ENCODE results near the gene EMC10. TPM values are rescaled to one million over a fixed set of nuclear protein-coding genes. Genes with fewer than 3 reads are reported as not detected.

The EMC10 gene
- total RNA-seq, 2 experiments from 2014 or later, result 80.0 to 80.3 TPM

DNA sequence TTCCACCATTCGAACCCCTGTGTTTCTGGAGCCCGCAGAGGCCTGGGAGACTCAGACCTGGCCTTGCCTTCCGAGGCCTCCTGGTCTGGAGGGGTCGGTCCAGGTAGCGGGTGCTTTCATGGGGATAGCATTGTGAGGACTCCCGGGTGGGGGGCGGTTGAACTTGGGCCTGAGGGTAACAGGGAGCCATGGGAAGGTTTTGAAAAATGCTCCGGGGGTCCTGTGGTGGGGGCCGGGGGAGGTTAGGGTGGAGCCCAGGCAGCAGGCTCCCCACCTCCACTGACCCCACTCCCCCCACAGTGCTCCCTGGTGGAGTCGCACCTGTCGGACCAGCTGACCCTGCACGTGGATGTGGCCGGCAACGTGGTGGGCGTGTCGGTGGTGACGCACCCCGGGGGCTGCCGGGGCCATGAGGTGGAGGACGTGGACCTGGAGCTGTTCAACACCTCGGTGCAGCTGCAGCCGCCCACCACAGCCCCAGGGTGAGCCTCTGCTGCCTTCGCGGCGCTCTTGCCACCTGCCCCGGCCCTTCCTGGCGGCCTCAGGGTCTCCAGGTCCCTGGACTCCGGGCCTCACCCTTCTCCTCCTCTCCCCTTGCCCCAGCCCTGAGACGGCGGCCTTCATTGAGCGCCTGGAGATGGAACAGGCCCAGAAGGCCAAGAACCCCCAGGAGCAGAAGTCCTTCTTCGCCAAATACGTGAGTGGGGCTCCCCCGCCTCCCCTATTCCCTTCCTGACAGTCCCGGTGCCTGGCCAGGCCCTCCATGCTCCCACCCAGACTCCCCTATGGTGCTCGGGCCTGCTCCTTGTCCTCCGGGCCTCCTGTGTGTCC lies 4.2 kb downstream of the EMC10 start:
- Histone ChIP-seq H3K9me3 (ENCODE audit: control insufficient read depth in 1 of 2, insufficient read depth in 1 of 2, low read length in 2 of 2) (peaks cover 0 to 6% of the 10 kb centered on the region in 2 experiments), H3K4me1 (ENCODE audit: insufficient read depth, low read length) (peaks cover 43% of the 10 kb centered on the region), H3K36me3 (ENCODE audit: insufficient read depth, low read length) (peaks cover 52% of the 10 kb centered on the region), H3K27me3 (ENCODE audit: control insufficient read depth in 1 of 2, insufficient read depth in 2 of 2, low read length in 2 of 2) (no peaks in the 10 kb centered on the region), H3K27ac (ENCODE audit: low read depth in 1 of 2, low read length in 2 of 2) (no peak overlapping the region), H3K4me3 (ENCODE audit: low read length) (no peak overlapping the region)
- TF ChIP-seq, protein P1, sequence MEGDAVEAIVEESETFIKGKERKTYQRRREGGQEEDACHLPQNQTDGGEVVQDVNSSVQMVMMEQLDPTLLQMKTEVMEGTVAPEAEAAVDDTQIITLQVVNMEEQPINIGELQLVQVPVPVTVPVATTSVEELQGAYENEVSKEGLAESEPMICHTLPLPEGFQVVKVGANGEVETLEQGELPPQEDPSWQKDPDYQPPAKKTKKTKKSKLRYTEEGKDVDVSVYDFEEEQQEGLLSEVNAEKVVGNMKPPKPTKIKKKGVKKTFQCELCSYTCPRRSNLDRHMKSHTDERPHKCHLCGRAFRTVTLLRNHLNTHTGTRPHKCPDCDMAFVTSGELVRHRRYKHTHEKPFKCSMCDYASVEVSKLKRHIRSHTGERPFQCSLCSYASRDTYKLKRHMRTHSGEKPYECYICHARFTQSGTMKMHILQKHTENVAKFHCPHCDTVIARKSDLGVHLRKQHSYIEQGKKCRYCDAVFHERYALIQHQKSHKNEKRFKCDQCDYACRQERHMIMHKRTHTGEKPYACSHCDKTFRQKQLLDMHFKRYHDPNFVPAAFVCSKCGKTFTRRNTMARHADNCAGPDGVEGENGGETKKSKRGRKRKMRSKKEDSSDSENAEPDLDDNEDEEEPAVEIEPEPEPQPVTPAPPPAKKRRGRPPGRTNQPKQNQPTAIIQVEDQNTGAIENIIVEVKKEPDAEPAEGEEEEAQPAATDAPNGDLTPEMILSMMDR (IDR thresholded peaks at IDR 0.05), result no peak
- Mint-ChIP-seq H3K36me3 (ENCODE audit: low read depth) (peaks cover 75% of the 10 kb centered on the region), H3K4me1 (ENCODE audit: low read depth) (peaks cover 22% of the 10 kb centered on the region), H3K4me3 (peak overlapping the region; percentile 31), H3K9me3 (no peaks in the 10 kb centered on the region), H3K27me3 (no peaks in the 10 kb centered on the region), H3K27ac (no peak overlapping the region)
- POLR2A ChIA-PET, result interaction anchor here (1.8 kb wide), 1 partner anchor 31 kb away, joined by 7 read pairs; the partner anchor contains the start of gene JOSD2
- DNase-seq (peak in 1 of 14 experiments; percentile 31), ATAC-seq (ENCODE audit: poor library complexity) (no peak)
- CTCF ChIA-PET, result no interaction called here
- intact Hi-C loops (cut with DNase I, micrococcal nuclease), result no loop called here

DNA sequence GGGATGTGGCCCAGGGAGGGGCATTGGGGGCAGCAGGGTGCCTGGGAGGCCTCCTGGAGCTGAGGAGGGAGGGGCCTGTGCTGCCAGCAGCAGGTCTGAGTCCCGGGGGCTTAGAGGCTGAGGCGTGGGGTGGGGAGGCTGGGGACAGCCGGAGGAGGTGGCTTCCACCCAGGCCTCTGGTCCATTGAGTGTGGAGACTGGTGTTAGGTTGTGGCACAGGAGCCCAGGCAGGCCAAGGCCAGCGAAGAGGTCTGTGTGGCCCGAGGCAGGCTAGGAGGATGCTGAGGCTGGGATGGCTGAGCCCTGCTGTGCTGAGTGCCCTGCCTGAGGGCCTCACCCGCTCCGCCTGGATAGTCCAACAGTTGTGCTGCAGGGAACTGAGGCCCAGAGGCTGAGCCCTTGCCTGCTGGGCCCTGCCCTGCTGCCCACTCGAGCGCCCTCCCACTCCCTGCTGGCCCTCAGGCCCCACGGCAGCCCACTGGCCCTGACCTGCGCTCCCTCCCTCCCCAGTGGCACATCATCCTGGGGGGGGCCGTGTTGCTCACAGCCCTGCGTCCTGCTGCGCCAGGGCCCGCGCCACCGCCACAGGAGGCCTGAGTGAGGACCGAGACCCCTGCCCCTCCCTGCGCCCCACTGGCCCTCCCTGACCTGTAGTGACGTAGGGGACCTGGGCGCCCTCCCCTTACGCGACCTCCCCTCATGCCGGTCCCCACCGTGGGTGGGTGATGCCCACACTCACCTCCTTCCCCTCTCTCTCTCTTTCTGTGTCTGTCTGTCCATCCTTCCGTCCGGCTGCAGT lies 5.2 kb downstream of the EMC10 start:
- Histone ChIP-seq H3K36me3 (ENCODE audit: insufficient read depth, low read length) (peaks cover 52% of the 10 kb centered on the region), H3K4me1 (ENCODE audit: insufficient read depth, low read length) (peaks cover 33% of the 10 kb centered on the region), H3K27ac (ENCODE audit: low read depth in 1 of 2, low read length in 2 of 2) (no peak overlapping the region), H3K4me3 (ENCODE audit: low read length) (no peak overlapping the region), H3K27me3 (ENCODE audit: control insufficient read depth in 1 of 2, insufficient read depth in 2 of 2, low read length in 2 of 2) (no peaks in the 10 kb centered on the region), H3K9me3 (ENCODE audit: control insufficient read depth in 1 of 2, insufficient read depth in 1 of 2, low read length in 2 of 2) (no peaks in the 10 kb centered on the region)
- CTCF ChIA-PET, result no interaction called here
- peak in 1 of 14 experiments; percentile 17 for DNase-seq
- TF ChIP-seq, protein P1 (IDR thresholded peaks at IDR 0.05), result no peak
- intact Hi-C loops (cut with DNase I, micrococcal nuclease), result no loop called here
- Mint-ChIP-seq H3K4me1 (ENCODE audit: low read depth) (peaks cover 15% of the 10 kb centered on the region), H3K9me3 (no peaks in the 10 kb centered on the region), H3K27ac (no peak overlapping the region), H3K36me3 (ENCODE audit: low read depth) (peaks cover 70% of the 10 kb centered on the region), H3K27me3 (no peaks in the 10 kb centered on the region), H3K4me3 (peak overlapping the region; percentile 31)
- POLR2A ChIA-PET, result no interaction called here
- ATAC-seq (ENCODE audit: poor library complexity), result no peak

DNA sequence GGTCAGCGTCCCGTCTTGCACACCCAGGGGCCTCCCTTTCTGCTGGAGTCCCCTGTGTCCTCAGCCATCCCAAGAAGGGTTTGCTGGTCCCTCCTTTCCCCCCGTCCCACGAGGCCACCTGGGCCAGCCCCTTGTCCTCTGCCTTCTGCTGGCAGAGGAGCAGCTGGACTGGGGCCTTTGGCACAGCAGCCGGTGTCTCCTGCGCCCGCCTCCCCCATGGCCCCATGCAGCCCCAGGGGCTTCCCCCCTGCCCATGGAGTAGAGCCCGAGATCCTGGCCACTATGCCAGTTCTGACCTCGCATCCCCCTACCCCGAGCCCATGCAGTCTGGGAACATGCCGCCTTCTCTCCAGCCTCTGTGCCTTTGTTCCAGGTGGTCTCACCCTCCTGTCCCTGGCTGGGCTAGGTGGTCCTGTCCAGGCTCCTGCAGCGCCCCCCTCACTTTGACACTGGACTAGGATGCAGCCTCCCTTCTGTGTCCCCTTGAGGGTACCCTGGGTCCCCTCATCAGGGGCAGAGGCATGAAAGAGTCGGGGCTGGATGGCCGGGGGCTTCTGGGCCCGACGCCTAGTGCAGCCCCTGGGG lies 6.1 kb downstream of the EMC10 start:
- intact Hi-C loops (cut with DNase I, micrococcal nuclease), result no loop called here
- POLR2A ChIA-PET, result no interaction called here
- ATAC-seq (ENCODE audit: poor library complexity), result no peak
- H3K4me3 Mint-ChIP-seq, result no peak overlapping the region
- Histone ChIP-seq H3K27ac (ENCODE audit: low read depth in 1 of 2, low read length in 2 of 2) (no peak overlapping the region), H3K4me1 (ENCODE audit: insufficient read depth, low read length) (peaks cover 30% of the 10 kb centered on the region), H3K4me3 (ENCODE audit: low read length) (no peak overlapping the region), H3K36me3 (ENCODE audit: insufficient read depth, low read length) (peaks cover 52% of the 10 kb centered on the region), H3K9me3 (ENCODE audit: control insufficient read depth in 1 of 2, insufficient read depth in 1 of 2, low read length in 2 of 2) (peaks cover 0 to 3% of the 10 kb centered on the region in 2 experiments), H3K27me3 (ENCODE audit: control insufficient read depth in 1 of 2, insufficient read depth in 2 of 2, low read length in 2 of 2) (no peaks in the 10 kb centered on the region)
- no peaks in the 10 kb centered on the region for H3K27me3 Mint-ChIP-seq
- H3K9me3 Mint-ChIP-seq, result no peaks in the 10 kb centered on the region
- peaks cover 12% of the 10 kb centered on the region for H3K4me1 Mint-ChIP-seq (ENCODE audit: low read depth)
- TF ChIP-seq, protein P1 (IDR thresholded peaks at IDR 0.05), result no peak
- H3K27ac Mint-ChIP-seq, result no peak overlapping the region
- H3K36me3 Mint-ChIP-seq (ENCODE audit: low read depth), result peaks cover 70% of the 10 kb centered on the region
- DNase-seq, result peak in 1 of 14 experiments; percentile 13
- CTCF ChIA-PET, result no interaction called here
